GM12874 (cell line): Measurements from ENCODE around the gene KRTAP12-2.

Source experiments
- TF ChIP-seq, protein P1 (sequence below): IDR thresholded peaks from 2 replicates; pipeline ENCODE4 v1.5.1; 2011; ENCODE audit warnings: low read depth, mild to moderate bottlenecking, control low read depth, low read length, moderate library complexity; ENCODE audit not compliant: insufficient read depth

KRTAP12-2 gene

DNA sequence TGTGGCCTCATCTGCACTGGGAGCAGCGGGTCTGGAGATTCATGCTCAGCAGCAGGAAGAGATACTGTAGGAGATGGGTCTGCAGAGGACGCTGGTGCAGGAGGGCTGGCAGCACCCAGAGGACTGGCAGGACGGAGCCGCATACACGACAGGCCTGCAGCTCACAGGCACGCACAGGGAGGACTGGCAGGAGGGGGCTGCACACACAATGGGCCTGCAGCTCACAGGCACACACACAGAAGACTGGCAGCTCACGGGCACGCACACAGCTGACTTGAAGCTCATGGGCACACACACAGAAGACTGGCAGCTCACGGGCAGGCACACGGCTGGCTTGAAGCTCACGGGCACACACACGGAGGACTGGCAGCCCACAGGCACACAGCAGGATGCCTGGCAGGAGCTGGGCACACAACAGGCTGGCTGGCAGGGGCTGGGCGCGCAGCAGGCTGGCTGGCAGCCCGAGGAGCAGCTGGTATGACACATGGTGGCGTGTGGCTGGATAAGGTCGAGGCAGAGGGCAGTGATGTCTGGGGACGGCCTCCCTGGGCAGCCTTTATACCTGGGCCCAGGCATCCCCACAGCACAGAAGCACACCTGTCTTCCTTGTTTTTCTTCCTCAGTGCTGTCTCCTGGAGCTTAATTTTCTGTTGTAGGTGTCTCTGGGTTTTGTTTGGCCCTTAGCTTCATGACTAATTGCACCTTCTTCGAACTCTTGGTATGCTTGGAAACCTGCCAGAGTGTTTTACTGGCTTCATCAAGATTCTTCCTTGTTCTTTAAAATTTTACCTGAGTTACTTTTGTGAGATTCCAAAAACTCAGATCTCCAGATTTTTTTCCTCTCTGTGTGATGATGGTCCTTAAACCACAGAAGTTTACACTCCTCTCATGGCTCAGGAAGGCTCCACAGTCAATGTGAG is at the start of gene KRTAP12-2:
Gene KRTAP12-2, minus strand, starts transcription at position 527 of the 920 bp plus-strand sequence. Its CDS starts 41 bp downstream, at position 486.
- TF ChIP-seq, protein P1, sequence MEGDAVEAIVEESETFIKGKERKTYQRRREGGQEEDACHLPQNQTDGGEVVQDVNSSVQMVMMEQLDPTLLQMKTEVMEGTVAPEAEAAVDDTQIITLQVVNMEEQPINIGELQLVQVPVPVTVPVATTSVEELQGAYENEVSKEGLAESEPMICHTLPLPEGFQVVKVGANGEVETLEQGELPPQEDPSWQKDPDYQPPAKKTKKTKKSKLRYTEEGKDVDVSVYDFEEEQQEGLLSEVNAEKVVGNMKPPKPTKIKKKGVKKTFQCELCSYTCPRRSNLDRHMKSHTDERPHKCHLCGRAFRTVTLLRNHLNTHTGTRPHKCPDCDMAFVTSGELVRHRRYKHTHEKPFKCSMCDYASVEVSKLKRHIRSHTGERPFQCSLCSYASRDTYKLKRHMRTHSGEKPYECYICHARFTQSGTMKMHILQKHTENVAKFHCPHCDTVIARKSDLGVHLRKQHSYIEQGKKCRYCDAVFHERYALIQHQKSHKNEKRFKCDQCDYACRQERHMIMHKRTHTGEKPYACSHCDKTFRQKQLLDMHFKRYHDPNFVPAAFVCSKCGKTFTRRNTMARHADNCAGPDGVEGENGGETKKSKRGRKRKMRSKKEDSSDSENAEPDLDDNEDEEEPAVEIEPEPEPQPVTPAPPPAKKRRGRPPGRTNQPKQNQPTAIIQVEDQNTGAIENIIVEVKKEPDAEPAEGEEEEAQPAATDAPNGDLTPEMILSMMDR: no peak

DNA sequence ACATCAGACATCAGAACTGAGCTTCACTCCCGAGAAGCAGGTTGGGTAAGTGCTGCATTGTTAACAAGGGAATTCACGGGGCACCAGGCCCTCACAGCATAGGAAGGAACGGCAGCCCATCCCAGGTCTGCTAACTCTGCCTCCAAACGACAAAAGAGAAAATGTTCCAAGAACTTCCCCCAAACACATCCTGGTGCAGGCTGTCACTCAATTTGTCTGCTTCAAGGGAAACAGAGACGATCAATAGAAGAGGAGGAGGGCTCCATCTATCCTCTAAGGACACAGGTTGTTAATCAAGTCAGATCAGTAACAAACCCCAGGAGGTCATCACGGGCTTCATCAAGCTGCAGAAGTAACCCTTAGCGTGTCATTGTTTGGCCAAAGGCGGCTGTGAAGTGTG is 48.2 kb upstream of the KRTAP12-2 start:
- TF ChIP-seq, protein P1: no peak

- TF ChIP-seq, protein P1: no peak
These were observed 47.1 kb upstream of the KRTAP12-2 start for GRCh38 chr21:44713846-44714245.

- TF ChIP-seq, protein P1: no peak
These were observed 46.4 kb upstream of the KRTAP12-2 start for GRCh38 chr21:44713130-44713529.

DNA sequence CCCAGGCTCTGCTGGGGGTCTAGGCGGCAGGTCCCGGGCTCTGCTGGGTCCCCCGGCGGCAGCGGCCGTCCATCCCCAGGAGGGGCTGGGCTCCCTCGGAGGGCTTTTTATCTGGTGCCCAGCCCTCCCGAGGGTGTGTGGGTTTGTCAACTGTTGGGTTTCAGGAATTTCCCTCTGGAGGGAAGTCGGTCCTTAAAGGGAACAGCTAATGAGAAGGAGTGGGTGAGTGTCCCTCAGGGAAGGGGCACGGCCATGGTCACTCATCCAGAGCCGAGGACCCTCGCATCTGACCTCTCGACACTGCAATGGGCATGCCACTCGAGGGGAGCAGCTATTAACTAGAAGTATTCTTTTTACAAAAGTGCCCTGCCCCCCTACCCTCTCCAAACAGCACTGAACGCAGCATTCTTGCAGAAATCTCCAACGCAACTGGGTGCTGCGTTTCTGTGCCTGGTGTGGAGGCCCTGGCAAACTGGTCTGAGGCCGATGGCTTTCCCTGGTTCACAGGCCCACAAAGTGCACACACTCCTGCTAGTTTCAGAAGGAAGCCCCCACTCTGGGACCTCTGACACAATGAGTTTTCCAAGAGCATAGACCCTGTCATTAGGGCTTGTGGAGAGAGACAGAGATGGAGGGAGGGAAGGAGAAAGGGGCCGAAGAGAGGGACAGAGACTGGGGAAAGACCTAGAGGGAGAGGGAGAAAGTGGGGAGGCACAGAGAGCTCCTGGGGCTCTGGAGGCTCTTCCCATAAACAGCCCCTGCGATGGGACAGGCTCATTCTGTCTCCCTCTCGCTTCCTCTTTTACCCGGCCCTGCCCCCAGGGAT is 45.7 kb upstream of the KRTAP12-2 start:
- TF ChIP-seq, protein P1: no peak

GRCh38 chr21:44711327-44712202 is 44.8 kb upstream of the KRTAP12-2 start, which contains the start of gene TSPEAR:
Gene TSPEAR (minus strand): TSS chr21:44711572. CDS start chr21:44711514, 58 bp downstream.
- TF ChIP-seq, protein P1: no peak
